BJ (cell line): ENCODE measurements around the gene CRACR2B. TPM values are rescaled to one million over a fixed set of nuclear protein-coding genes. Genes with fewer than 3 reads are reported as not detected.

Experiments used
- CTCF ChIA-PET: fragments of 350-600 bp; formaldehyde crosslinking; extraction: SDS; loops from one replicate; lab custom pipeline; 2021; ENCODE audit warnings: antibody characterized with exemption, inconsistent platforms; lab: Yijun Ruan, JAX
- POLR2A ChIA-PET: fragments of 300-600 bp; sonication (Branson Sonifier 250); formaldehyde crosslinking; extraction: SDS; loops from one replicate; lab custom pipeline; 2021; ENCODE audit warnings: antibody characterized with exemption; lab: Charles Lee
- DNase-seq: peaks from one replicate; pipeline ENCODE4 v3.0.0-alpha.2; 2011; ENCODE audit warnings: low read depth
- H3K27me3 ChIP-seq: 2 replicates; pipeline ENCODE4 v1.6.0; 2011; ENCODE audit warnings: low read length; ENCODE audit not compliant: control insufficient read depth, insufficient read depth
- H3K36me3 ChIP-seq: 2 replicates; pipeline ENCODE4 v1.5.1; 2011; ENCODE audit warnings: low read length; ENCODE audit not compliant: control insufficient read depth, insufficient read depth
- H3K4me3 ChIP-seq: 2 replicates; pipeline ENCODE4 v1.5.1; 2011; ENCODE audit warnings: low read depth, mild to moderate bottlenecking, control low read depth, low read length
- CTCF ChIP-seq: IDR thresholded peaks from 2 replicates; pipeline ENCODE4 v1.5.1; 2011; ENCODE audit warnings: low read depth, mild to moderate bottlenecking, control low read depth, inconsistent platforms, low read length, moderate library complexity; ENCODE audit not compliant: insufficient read depth
- polyA plus RNA-seq: library from polyadenylated mRNA; depleted of rRNA; stranded (reverse); fragments of >200 nt; gene quantifications from 2 replicates; pipeline ENCODE4 v1.2.3, GENCODE V29; 2011

Gene CRACR2B
- polyA plus RNA-seq, 1 experiment, result 0.16 TPM

GRCh38 chr11:823441-824291 is 4.1 kb upstream of the CRACR2B start:
- ChIA-PET CTCF (interaction anchor here (0.8 kb wide), 1 partner anchor 9 kb away, joined by 4 read pairs; no protein-coding TSS in a partner anchor), POLR2A (no interaction called here)
- TF ChIP-seq CTCF, result no peak
- Histone ChIP-seq H3K4me3 (no peak overlapping the region), H3K36me3 (peaks cover 30% of the 10 kb centered on the region), H3K27me3 (no peaks in the 10 kb centered on the region)
- DNase-seq, result no peak

GRCh38 chr11:824292-824880 is 3.3 kb upstream of the CRACR2B start:
- TF ChIP-seq CTCF, result no peak
- DNase-seq, result no peak
- POLR2A ChIA-PET, result no interaction called here
- H3K36me3 ChIP-seq, result peaks cover 30% of the 10 kb centered on the region
- no peak overlapping the region for H3K4me3 ChIP-seq
- no peaks in the 10 kb centered on the region for H3K27me3 ChIP-seq
- CTCF ChIA-PET, result no interaction called here

- POLR2A ChIA-PET, result no interaction called here
- no peak overlapping the region for H3K4me3 ChIP-seq
- no peaks in the 10 kb centered on the region for H3K27me3 ChIP-seq
- DNase-seq, result no peak
- TF ChIP-seq CTCF, result no peak
- CTCF ChIA-PET, result no interaction called here
- H3K36me3 ChIP-seq, result peaks cover 30% of the 10 kb centered on the region
Measured at GRCh38 chr11:824942-825341, 2.8 kb upstream of the CRACR2B start.

GRCh38 chr11:825366-826226 is 2.1 kb upstream of the CRACR2B start:
- no peak for TF ChIP-seq CTCF
- POLR2A ChIA-PET, result no interaction called here
- CTCF ChIA-PET, result interaction anchor here (0.7 kb wide), 1 partner anchor 42 kb away, joined by 3 read pairs; no protein-coding TSS in a partner anchor

GRCh38 chr11:826227-826621 is 1.5 kb upstream of the CRACR2B start:
- Histone ChIP-seq H3K4me3 (no peak overlapping the region), H3K36me3 (peaks cover 30% of the 10 kb centered on the region), H3K27me3 (no peaks in the 10 kb centered on the region)
- ChIA-PET POLR2A (no interaction called here), CTCF (no interaction called here)
- no peak for TF ChIP-seq CTCF
- no peak for DNase-seq

More at GRCh38 chr11:825366-826226, 2.1 kb upstream of the CRACR2B start:
- Histone ChIP-seq H3K36me3 (peaks cover 30% of the 10 kb centered on the region), H3K27me3 (no peaks in the 10 kb centered on the region), H3K4me3 (no peak overlapping the region)
- no peak for DNase-seq
